ENCODE measurements around the gene ABCF2. TPM values are rescaled to one million over a fixed set of nuclear protein-coding genes. Genes with fewer than 3 reads are reported as not detected.

The ABCF2 gene
- total RNA-seq, 2 donors from 2014 or later = 27.9 to 28.0 TPM

DNA sequence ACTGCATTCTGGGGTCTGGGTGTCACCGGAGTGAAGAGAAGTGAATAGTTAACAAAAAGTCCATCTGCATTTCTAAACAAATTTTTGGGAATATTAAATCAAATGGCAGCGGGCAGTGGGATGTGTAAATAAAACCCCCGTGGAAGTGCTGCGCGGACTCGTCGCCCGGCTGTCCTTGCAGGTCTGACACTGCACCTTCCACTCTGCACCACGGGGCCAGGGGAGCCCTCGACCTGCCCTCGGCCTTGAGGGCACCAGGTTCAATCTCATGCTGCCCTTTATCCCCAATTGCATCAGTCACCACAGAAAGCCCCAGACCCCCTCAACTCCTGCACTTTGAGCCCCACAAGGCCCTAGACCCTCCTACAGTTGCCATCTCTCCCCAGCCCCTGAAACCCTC, 27.8 kb upstream of the ABCF2 start:
- ATAC-seq (no peak), DNase-seq (no peak)
- intact Hi-C loops (cut with DNase I, micrococcal nuclease) = no loop called here

DNA sequence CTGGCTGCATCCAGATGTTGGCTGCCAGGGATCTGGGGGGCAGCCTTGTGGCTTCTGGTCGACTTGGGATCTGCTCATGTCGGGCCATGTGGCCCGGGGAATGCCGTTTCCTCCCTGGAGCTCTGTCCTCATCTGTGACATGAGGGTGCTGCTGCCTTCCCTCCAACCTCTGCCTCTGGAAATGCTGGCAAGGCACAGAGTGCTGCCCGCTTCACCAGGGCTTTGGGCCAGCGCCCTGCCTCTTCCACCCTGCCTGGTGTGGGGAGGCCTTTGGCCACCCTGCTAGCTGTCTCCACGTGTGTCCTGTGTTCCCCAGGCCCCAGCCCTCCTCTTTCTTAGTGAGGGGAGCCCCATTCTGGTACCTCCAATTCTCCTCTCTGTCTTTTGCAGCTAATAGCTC, 27.3 kb upstream of the ABCF2 start:
- ATAC-seq = no peak
- intact Hi-C loops (cut with DNase I, micrococcal nuclease) = no loop called here

DNA sequence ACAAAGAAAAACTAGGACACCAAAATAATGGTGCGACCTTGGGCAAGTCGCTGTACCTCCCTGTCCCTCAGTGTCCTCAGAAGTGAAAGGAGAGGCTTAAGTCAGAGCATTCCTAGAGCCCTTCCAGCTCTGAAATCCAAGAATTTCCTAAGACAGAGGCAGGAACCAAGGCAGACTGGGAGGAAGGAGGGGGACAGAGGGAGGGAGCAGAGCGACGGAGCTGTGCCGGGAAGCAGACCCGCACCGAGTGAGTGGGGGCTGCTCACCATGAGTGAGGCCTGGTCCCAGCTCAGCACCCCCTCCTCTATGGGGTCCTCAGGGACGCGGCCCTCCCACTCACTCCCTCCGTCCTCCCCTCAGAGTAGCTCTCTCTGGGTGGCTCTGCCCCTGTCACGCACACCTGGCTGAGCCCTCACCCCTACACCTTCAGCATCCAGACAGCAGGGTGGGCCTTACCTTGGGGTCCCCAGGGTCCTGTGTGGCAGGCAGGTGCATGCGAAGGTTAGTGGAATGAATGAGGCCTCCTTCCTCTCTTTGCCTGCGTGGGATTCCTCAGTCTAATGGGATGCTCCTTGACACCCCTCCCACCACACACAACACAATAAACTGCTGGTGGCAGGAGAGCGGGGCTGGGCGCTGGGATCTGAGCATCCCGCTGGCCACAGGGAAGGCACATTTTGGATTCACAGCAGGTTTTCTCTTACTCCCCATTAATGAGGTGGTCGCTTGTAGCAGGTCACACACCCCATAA, 26.1 kb upstream of the ABCF2 start:
- ATAC-seq (no peak), DNase-seq (no peak)
- intact Hi-C loops (cut with DNase I, micrococcal nuclease) = no loop called here

More for the DNA sequence above, 27.3 kb upstream of the ABCF2 start:
- no peak for DNase-seq

DNA sequence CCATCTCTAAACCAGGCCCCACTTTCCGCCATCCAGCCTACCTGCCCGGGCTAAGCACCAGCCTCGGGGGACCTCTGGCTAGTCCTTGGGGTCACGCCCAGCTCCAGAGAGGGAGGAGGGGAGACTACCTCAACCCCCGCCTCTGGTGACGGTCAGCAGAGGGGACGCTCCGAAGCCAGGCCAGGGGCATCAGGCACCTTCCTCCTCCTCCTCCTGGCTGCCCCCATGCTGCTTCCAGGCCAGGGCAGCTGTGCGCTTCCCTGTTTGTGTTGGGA, 25.5 kb upstream of the ABCF2 start:
- no peak for ATAC-seq
- no peak for DNase-seq
- intact Hi-C loops (cut with DNase I, micrococcal nuclease) = no loop called here

DNA sequence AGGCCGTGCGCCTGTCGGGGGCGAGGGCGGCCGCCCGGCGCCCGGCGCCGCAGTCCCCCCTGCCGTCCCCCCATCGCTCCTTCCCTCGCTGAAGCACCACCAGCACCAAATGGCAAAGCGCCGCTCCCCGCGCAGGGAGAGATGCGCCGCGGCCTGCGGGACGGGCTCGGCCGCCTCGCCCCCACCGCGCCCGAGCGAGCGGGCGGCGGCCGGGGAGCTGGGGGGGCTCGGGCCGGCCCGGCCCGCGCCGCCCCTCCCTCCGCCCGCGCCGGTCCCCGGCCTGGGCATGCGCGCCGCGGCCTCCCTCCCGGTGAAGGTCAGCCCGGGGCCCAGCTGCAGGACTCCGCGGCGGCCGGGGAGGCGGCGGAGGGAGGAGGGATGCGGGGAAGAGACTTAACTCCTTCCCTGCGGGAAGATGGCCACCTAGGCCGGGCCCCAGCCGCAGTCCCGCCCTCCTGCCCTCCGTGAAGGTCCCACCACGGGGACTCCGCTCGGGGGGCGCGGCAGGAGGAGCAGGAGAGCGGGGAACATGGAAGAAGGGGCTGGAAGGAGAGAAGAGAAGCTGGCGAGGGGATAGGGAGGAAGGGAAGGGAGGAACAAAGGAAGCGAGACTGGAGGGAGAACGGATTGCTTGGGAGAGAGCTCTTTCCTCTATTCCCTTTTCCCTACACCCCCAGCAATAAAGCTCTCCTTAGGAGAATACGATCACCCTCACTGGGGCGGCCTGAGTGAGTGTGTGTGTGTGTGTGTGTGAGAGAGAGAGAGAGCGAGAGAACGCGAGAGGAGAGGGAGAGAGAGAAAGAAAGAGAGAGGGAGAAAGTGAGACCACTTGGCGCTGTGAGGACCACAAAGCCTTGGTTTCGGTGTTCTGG, 24.9 kb upstream of the ABCF2 start:
- intact Hi-C loops (cut with DNase I, micrococcal nuclease) = no loop called here
- DNase-seq (peak in 1 of 2 donors; percentile 56), ATAC-seq (peak; percentile 37)

DNA sequence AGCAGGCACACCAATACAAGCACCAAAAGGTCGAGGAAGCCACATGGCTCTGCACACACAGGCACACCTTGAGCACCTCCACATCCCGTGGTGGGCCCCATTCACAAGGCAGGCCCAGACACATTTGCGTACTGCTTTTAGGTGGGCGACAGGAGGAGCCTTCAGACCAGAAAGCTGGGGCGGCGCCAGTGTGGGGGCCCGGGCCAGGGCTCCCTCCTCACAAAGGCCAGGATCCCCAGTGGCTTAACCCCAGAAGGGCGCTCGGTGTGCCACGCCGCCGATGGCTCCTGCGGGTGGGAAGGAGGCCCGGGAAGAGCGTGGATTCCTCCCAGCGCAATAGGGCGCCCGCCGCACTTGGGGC, 24.3 kb upstream of the ABCF2 start:
- ATAC-seq (no peak), DNase-seq (no peak)
- intact Hi-C loops (cut with DNase I, micrococcal nuclease) = no loop called here

DNA sequence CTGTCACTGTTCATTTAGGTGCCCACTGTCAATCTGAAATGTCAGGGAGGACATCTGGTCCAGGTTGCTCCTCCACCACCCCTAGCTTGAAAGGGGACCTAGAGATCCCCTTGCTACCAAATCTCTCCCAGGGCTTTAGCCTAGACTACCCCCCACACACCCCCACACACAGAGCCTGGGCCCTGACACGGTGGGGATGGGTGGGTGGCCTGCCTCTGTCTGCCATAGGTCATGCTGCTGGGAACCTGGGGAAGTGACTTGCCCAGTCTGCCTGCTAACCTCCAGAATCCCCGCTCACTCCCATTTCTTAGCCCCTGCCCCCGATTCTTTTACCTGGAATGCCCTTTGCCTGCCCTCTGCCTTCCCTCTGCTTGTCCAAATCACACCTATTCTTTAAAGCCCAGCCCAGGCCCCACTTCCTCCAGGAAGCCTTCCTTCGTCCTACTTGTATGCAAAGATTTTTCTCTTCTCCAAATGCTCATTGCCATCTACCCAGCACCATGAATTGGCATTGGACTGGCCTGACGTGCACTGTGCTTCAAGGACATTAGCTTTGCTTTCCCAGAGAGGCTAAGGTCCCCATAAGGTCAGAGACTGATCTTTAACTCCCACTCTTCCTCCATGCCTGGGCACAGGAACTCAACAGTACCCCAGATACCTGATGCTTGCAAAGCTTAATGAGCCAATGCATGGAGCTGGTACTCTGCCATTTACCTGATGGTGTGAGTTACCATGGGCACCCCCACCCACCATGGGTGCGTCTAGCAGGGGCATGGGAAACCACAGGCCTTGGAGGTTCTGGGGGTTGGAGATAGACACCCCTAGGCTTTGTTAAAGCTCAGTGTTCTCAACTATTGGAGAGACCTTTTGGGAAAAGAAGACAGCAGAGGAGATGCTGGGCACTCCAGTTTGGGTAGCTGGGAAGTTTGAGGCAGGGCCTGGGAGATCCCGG, 23.5 kb upstream of the ABCF2 start:
- intact Hi-C loops (cut with DNase I, micrococcal nuclease) = no loop called here
- ATAC-seq (no peak), DNase-seq (no peak)

DNA sequence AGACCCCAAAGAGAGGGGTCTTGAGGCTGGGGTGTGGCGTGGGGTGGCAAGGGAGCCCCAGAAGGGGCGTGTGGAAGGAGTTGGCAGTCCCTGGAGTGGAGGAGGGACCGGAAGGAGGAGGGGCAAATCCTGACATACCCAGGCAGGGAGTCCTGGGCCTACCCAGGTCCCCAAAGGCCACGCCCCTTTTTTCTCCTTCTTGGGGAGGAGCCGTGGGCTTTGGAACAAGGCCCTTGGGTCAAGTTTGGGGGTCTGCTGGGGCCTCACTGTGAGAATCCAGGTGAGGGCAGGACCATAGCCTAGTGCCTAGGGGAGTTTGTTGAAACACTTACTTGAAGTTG, 22.7 kb upstream of the ABCF2 start:
- ATAC-seq (peak; percentile 23), DNase-seq (peak; percentile 36 to 61)
- intact Hi-C loops (cut with DNase I, micrococcal nuclease) = loop anchor here in 1 of 2 donors (10.0 kb wide), 1 partner anchor 55 kb away; no protein-coding TSS in a partner anchor

DNA sequence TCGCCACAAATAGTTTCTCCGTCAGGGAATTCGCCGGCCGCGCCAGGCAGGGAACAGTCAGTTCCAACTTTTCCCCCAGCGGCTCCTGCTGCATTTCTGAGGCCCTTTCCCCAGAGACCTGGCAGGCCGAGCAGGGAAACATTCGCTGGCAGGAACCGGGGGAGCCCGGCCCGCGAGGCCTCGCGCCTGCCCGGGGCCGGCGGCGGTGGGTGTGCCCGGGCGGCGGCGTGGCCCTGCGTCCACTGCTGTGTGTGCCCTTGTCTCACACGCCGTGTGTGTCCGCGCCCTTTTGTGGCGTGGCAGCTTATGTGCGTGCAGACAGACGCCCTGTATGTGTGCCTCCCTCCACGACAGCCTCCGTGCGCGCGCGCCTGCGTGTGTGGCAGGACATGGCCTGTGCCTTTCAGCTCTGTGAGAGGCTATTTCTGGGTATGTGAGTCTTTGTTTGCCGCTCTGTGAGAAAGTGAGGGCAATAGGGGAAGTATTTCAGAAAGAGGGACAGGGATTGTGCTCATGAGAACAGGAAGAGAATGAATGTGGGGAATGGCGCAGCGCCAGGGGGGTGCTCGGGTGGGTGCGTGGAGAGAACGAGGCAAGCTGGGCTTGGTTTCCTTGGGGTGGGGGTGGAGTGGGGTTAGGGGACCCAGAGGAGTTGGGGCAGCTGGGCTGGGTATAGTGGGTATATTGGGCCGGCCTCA, 22.2 kb upstream of the ABCF2 start:
- intact Hi-C loops (cut with DNase I, micrococcal nuclease) = loop anchor here in 1 of 2 donors (10.0 kb wide), 1 partner anchor 56 kb away; no protein-coding TSS in a partner anchor
- peak; percentile 49 to 64 for DNase-seq
- ATAC-seq = peak; percentile 65

DNA sequence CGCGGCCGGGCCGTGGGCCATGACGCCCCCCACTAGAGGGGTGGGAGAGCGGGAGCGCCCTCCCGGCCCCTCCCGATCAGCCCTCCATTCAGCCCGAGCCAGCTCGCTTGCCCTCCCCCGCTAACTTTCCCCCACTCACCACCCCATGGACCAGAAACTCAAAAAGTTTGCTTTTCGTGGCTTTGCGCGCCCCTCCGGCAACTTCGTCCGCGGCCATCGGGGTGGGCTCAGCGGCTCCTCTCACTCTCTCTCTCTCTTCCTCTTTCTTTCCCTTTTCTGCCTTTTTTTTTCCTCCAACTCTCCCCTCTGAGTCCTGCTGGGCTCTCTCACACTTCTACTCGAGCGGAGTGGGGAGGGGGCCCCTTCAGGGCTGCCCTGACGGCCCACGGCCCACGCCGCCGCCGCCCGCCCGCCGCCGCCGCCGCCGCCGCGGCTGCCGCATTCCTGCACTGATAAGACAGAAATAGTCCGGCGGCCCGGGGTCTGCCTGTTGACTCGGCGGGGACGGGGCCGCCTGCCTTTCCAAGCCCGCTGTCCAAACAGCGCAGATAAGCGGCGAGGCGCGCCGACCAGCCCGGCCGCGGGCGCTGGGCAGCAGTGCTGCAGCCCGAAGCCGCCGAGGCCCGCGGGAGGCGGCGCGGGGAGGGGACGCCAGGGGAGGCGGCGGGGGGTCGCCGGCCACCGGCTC, 21.5 kb upstream of the ABCF2 start, which contains the start of gene SMARCD3:
Gene SMARCD3 (minus strand): TSS at position 349 of the 688 bp plus-strand sequence. CDS start 132 bp downstream, at position 217.
- peak in 1 of 2 donors; percentile 53 for DNase-seq
- ATAC-seq = peak; percentile 29
- intact Hi-C loops (cut with DNase I, micrococcal nuclease) = loop anchor here in 1 of 2 donors (10.0 kb wide), 1 partner anchor 56 kb away; no protein-coding TSS in a partner anchor

DNA sequence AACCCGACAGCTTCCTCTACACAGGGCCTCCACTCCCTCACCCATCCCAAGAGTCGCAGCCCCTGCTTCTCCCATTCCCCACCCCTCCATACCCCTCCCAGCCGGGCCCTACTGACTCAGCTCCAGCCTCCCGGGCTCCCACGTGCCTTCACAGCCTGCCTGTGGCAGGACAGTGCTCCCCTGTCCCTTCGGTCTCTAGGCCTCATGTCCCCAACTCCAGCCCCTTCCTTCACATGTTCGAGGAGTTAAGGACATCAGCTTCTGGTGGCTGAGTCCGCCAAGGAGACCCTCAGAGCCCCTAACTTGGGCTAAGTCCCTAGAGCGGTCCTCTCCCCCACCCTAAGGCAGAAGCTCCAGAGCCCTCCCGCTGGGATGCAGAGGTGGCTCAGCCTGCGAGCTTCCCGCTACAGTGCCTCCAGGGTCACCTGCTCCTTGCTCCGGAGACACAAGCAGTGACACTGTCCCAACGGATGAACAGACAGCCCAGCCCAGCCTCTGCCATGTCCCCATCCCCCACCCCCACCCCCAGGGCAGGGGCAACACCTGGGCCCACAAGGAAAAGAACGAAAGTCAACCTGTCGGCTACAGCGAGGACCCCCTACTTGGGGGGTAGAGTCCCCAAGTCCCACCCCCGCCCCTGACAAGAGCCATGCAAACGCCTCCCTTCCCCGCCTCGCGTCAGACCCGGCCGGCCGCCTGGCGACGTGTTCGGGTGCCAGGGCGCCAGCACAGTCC, 20.8 kb upstream of the ABCF2 start:
- intact Hi-C loops (cut with DNase I, micrococcal nuclease) = loop anchor here in 1 of 2 donors (10.0 kb wide), 1 partner anchor 57 kb away; no protein-coding TSS in a partner anchor
- no peak for DNase-seq
- no peak for ATAC-seq

DNA sequence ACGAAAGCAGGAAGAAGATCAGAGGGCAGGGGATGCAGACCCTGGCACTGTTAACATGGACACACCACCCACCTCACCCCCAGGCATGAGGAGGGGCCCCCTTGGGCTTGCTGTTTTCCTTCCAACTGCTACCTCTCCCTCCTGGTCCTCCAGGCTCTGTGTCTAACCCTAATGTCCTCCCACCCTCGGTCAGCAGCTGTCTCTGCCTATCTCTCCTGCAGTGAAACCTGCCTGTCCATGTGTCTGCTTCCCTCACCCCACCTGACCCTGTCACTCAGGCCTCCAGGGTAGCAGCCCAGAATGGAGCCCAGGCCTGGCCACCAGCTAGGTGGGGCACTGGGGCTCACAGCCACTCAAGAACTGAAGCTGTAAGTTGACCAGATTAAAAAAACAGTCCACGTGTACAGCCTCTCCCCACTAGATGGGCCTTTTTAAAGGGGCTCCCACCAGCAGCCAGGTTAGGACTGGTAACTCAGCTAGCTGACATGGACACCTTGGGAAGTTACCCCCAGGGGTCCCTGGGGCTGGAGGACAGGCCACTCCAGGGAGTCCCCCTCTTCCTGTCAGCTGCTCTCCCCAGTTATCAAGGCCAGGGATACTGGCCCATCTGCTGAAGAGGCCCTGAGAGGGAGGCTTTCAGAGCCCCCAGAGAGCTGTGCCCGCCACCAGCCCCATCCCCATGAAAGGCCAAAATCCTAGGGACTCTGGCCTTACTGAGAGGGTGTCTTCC, 20.0 kb upstream of the ABCF2 start:
- ATAC-seq = no peak
- intact Hi-C loops (cut with DNase I, micrococcal nuclease) = loop anchor here in 1 of 2 donors (10.0 kb wide), 1 partner anchor 58 kb away; no protein-coding TSS in a partner anchor
- DNase-seq = no peak

DNA sequence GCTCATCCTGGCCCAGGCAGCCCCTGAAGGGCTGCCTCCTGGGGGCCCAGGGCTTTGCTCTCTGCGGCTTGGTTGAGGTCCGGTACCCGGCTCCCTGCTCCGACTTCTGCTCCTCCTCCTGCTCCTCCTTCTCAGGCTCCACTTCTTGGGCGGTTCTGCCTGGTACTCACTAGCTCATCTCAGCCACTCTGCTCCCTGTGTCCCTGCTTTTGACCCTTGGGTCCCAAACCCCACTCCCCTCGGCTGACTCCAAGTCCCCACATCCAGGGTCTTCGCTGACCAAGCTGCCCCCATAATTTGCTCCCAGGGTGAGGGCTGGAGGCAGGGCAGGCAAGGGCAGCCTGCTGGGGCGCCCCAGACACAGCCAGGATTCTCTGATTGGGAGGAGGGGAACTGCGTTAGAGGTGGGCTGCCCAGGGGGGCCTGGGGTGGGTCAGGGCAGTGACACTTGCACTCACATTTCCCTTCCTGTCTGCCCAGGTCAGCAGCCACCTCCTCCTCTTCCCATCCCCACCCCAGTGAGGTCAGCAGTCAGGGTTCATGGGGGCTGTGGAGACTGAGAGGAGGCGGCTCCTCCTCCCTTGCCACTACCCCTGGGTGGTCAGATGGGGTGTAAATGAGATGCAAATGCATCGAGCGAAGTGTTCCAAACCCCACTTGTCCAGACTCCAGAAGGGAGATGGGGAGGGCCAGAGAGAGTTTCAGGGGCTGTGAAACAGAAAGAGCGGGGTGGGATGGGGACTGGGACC, 19.3 kb upstream of the ABCF2 start:
- no peak for ATAC-seq

DNA sequence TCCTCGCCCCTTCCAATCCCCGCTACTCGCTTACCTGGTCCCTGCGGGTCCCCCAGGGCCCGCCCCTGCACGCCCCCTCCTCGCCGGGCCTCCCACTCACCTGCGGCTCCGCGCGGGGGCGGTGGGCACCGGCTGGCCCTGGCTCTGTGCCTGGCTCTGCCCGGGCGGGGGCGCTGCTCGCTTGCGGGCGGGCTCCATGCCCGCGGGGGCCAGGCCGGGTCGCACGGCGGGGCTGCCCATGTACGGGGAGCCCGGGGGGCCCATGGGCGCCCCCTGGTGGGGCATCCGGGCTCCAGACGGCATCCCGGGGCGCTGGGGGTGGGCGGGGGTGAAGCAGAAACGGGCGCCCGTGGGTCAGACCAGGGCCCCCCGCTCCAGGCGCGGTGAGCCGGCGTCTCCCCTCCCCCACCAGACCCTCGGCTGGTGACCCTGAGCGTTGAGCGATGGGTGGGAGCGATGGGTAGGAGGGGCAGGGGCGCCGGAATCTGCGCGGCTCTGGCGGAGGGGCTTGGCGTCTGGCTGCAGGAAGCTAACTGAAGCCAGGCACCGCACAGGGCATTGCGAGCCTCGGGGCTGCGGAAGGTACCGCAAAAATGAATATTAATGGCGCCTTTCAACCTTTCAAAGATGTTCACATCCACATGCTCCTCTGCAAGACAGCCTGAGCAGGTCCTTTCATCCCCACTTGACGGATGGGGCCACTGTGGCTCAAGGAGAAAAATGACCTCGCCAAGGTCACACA, 18.5 kb upstream of the ABCF2 start:
- ATAC-seq (peak; percentile 23), DNase-seq (peak in 1 of 2 donors; percentile 57)
- intact Hi-C loops (cut with DNase I, micrococcal nuclease) = loop anchor here in 1 of 2 donors (10.0 kb wide), 1 partner anchor 59 kb away; no protein-coding TSS in a partner anchor

More for the DNA sequence above, 19.3 kb upstream of the ABCF2 start:
- intact Hi-C loops (cut with DNase I, micrococcal nuclease) = loop anchor here in 1 of 2 donors (10.0 kb wide), 1 partner anchor 59 kb away; no protein-coding TSS in a partner anchor
- no peak for DNase-seq

DNA sequence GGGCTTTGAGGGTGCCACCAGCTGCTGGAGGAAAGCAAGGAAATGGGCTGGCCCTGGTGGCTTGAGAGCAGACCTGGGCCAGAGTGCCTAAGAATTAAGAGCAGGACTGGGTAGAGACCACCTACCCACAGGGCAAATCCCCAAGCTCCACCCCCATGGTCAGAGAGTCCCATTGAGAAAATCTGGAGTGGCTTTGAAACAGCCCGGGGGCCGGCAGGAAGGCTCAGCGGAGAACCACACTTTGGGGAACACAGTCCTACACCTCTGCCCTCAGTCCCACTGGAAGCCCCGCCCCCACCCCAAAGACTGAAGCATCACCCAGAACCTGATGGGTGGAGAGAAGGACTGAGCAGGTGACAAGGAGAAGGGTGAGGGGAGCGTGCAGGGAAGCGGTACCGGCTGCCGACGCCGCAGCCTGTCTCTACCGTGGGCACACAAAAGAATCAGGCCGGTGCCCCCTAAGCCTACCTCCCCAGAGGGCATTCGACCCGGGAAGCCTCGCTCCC, 17.9 kb upstream of the ABCF2 start:
- ATAC-seq (no peak), DNase-seq (no peak)
- intact Hi-C loops (cut with DNase I, micrococcal nuclease) = loop anchor here in 1 of 2 donors (10.0 kb wide), 1 partner anchor 60 kb away; no protein-coding TSS in a partner anchor
